OCI-LY3 (cell line): ENCODE measurements around the gene KCNK4.

Experiments
- H2AFZ ChIP-seq: fragments of 200-600, 300-600 bp; shearing (Covaris generic); 2 replicates; pipeline ENCODE4 v1.6.0; 2014; ENCODE audit warnings: antibody characterized with exemption, low read depth, low read length
- H3K27ac ChIP-seq: fragments of 200-600, 300-600 bp; sonication (generic); 2 replicates; pipeline ENCODE4 v1.5.1; 2014; ENCODE audit warnings: mild to moderate bottlenecking, low read length, moderate library complexity, mixed read lengths
- H3K27me3 ChIP-seq: fragments of 200-600, 300-600 bp; sonication (generic); 2 replicates; pipeline ENCODE4 v1.6.1; 2014; ENCODE audit warnings: low read depth, low read length, mixed read lengths
- H3K36me3 ChIP-seq: fragments of 200-600, 300-600 bp; sonication (generic); replicated peaks from 2 replicates; pipeline ENCODE3; 2014; ENCODE audit warnings: low read depth, low read length, mixed read lengths
- H3K4me1 ChIP-seq: fragments of 300-600, 200-600 bp; sonication (generic); 2 replicates; pipeline ENCODE4 v1.6.1; 2014; ENCODE audit warnings: low read length, mixed read lengths
- H3K4me2 ChIP-seq: fragments of 200-600, 300-600 bp; sonication (generic); 2 replicates; pipeline ENCODE4 v1.6.1; 2014; ENCODE audit warnings: low read length, mixed read lengths
- H3K4me3 ChIP-seq: fragments of 300-600, 200-600 bp; sonication (generic); 2 replicates; pipeline ENCODE4 v1.5.1; 2014; ENCODE audit warnings: antibody characterized with exemption, mild to moderate bottlenecking, low read length, moderate library complexity
- H3K79me2 ChIP-seq: fragments of 300-600, 200-600 bp; shearing (Covaris generic); 2 replicates; pipeline ENCODE4 v1.6.1; 2014; ENCODE audit warnings: mild to moderate bottlenecking, low read length, mixed read lengths
- H3K9ac ChIP-seq: fragments of 300-600, 200-600 bp; shearing (Covaris generic); 2 replicates; pipeline ENCODE4 v1.6.0; 2014; ENCODE audit warnings: mild to moderate bottlenecking, low read length, moderate library complexity
- H3K9me3 ChIP-seq: fragments of 200-600, 300-600 bp; shearing (Covaris generic); 2 replicates; pipeline ENCODE4 v1.6.1; 2014; ENCODE audit warnings: low read length, mixed read lengths; ENCODE audit not compliant: insufficient read depth
- H4K20me1 ChIP-seq: fragments of 200-600, 300-600 bp; sonication (generic); 2 replicates; pipeline ENCODE4 v1.6.1; 2016; ENCODE audit warnings: low read length, mixed read lengths; ENCODE audit not compliant: insufficient read depth
- CTCF ChIP-seq: fragments of 200-600, 300-600 bp; sonication (generic); IDR thresholded peaks from 2 replicates; pipeline ENCODE4 v1.5.1; 2014; ENCODE audit warnings: antibody characterized with exemption, low read length, low read depth
- EZH2phosphoT487 ChIP-seq: fragments of 200-600 bp; shearing (Covaris generic); IDR thresholded peaks from 2 replicates; pipeline ENCODE4 v1.6.1; 2018; ENCODE audit warnings: antibody characterized with exemption, mixed run types, low read depth

Gene KCNK4

GRCh38 chr11:64348383-64349024, 57.4 kb downstream of the KCNK4 start:
- Histone ChIP-seq H3K9ac (no peak overlapping the region), H3K36me3 (peaks cover 48% of the 10 kb centered on the region), H4K20me1 (peaks cover 6% of the 10 kb centered on the region; the same call in 1 of the 2 replicates), H3K4me3 (no peak overlapping the region), H3K27ac (no peak overlapping the region), H2AFZ (no peak overlapping the region), H3K4me1 (no peaks in the 10 kb centered on the region), H3K27me3 (no peaks in the 10 kb centered on the region), H3K4me2 (no peak overlapping the region), H3K79me2 (no peaks in the 10 kb centered on the region), H3K9me3 (no peaks in the 10 kb centered on the region)
- no peak for TF ChIP-seq EZH2phosphoT487
- no peak for TF ChIP-seq CTCF

DNA sequence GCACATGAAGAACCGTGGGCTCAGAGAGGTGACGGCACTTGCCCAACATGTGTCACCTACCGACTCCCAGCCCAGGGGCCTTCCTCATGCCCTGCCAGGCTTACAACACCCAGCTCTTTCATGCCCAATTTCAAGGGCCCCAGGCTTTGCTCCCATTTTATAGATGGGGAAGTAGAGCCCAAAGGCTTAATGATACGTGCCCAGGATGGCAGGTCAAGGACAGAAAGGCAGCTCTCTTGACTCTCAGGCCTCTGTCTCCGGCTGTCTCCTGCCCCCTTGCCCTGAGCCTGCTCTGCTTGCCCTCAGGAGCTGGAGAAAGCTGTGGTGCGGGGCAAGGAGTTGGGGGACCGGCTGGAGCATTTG, 57.9 kb downstream of the KCNK4 start:
- H4K20me1 ChIP-seq, result peaks cover 6% of the 10 kb centered on the region; the same call in 1 of the 2 replicates
- no peak overlapping the region for H3K9ac ChIP-seq
- H3K36me3 ChIP-seq, result peaks cover 46% of the 10 kb centered on the region
- H3K27me3 ChIP-seq, result no peaks in the 10 kb centered on the region
- H2AFZ ChIP-seq, result no peak overlapping the region
- no peak overlapping the region for H3K4me3 ChIP-seq
- no peak overlapping the region for H3K4me2 ChIP-seq
- TF ChIP-seq CTCF, result no peak
- TF ChIP-seq EZH2phosphoT487, result no peak
- H3K4me1 ChIP-seq, result no peaks in the 10 kb centered on the region
- no peaks in the 10 kb centered on the region for H3K79me2 ChIP-seq
- no peaks in the 10 kb centered on the region for H3K9me3 ChIP-seq
- no peak overlapping the region for H3K27ac ChIP-seq

DNA sequence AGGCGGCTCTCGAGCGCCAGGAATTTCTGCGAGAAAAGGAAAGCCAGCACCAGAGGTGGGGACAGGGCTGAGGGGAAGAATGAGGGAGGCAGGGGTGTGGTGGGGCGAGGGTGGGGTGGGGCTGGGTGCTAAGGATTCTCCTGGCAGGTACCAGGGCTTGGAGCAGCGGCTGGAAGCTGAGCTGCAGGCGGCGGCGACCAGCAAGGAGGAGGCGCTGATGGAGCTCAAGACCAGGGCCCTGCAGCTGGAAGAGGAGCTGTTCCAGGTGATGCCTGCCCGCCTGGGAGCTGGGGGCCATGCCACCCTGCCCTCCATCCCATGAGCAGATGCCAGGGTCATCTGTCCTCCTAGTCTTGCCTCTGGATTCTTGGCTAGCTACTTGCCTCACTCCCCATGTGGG, 58.3 kb downstream of the KCNK4 start:
- Histone ChIP-seq H3K36me3 (peaks cover 44% of the 10 kb centered on the region), H3K9ac (no peak overlapping the region), H3K9me3 (no peaks in the 10 kb centered on the region), H3K4me2 (no peak overlapping the region), H3K4me1 (no peaks in the 10 kb centered on the region), H3K27ac (no peak overlapping the region), H3K79me2 (no peaks in the 10 kb centered on the region), H4K20me1 (peaks cover 6% of the 10 kb centered on the region; the same call in 1 of the 2 replicates), H3K27me3 (no peaks in the 10 kb centered on the region), H2AFZ (no peak overlapping the region), H3K4me3 (no peak overlapping the region)
- TF ChIP-seq EZH2phosphoT487 (no peak), CTCF (no peak)
